K562 (cell line): ENCODE results near the gene NUBP2.

Experiments used
- CHD1 ChIP-seq: fragments of 200-600 bp; sonication (generic); IDR thresholded peaks from one replicate; pipeline ENCODE4 v1.6.1; 2012; ENCODE audit warnings: mild to moderate bottlenecking, moderate library complexity, low read length, inconsistent platforms
- CHD4 ChIP-seq: fragments of 200-600 bp; sonication (generic); IDR thresholded peaks from 3 replicates; pipeline ENCODE4 v1.6.1; 2012; ENCODE audit warnings: low read depth, mild to moderate bottlenecking, mixed read lengths, low read length, inconsistent platforms; ENCODE audit not compliant: insufficient read depth, insufficient replicate concordance, poor library complexity, severe bottlenecking
- CTCF ChIP-seq, 3 experiments: IDR thresholded peaks in 2 of 3; conservative IDR thresholded peaks in 1 of 3; 2 replicates each; pipeline ENCODE4 v1.5.1; 2011 to 2012; ENCODE audit warnings: low read length in 3 of 3, mild to moderate bottlenecking in 3 of 3, control low read depth in 2 of 3, improper control_type of control experiment in 1 of 3, inconsistent platforms in 1 of 3, low read depth in 1 of 3, mixed read lengths in 1 of 3, moderate library complexity in 1 of 3; ENCODE audit not compliant: insufficient read depth in 2 of 3
- CXXC5 ChIP-seq: fragments of 250-450 bp; sonication (Bioruptor Pico); IDR thresholded peaks from 2 replicates; pipeline ENCODE4 v1.8.0; 2022; ENCODE audit warnings: inconsistent platforms, mild to moderate bottlenecking, moderate library complexity
- ESRRA ChIP-seq: fragments of 450-650 bp; IDR thresholded peaks from 2 replicates; pipeline ENCODE4 v1.6.1; 2014; ENCODE audit warnings: low read depth, mild to moderate bottlenecking, moderate library complexity, borderline replicate concordance
- HIVEP1 ChIP-seq: fragments of 250-450 bp; sonication (Bioruptor Pico); IDR thresholded peaks from 2 replicates; pipeline ENCODE4 v1.4.0; 2020; ENCODE audit warnings: mild to moderate bottlenecking
- KAT8 ChIP-seq: fragments of 450-650 bp; IDR thresholded peaks from 2 replicates; pipeline ENCODE4 v1.6.1; 2016; ENCODE audit warnings: low read depth, mild to moderate bottlenecking
- MAFF ChIP-seq: IDR thresholded peaks from 2 replicates; pipeline ENCODE4 v1.6.1; 2012; ENCODE audit warnings: low read length, improper control_type of control experiment
- POLR2AphosphoS5 ChIP-seq: IDR thresholded peaks from 2 replicates; pipeline ENCODE4 v1.6.1; 2011; ENCODE audit warnings: mild to moderate bottlenecking, low read depth, low read length, moderate library complexity; ENCODE audit not compliant: control insufficient read depth, insufficient read depth
- RAD21 ChIP-seq, 2 experiments: fragments of 250-450 bp in 1 of 2; fragments of 450-650 bp in 1 of 2; sonication (Bioruptor Pico) in 1 of 2; formaldehyde crosslinking in 1 of 2; IDR thresholded peaks in 1 of 2; conservative IDR thresholded peaks in 1 of 2; 2 replicates each; pipeline versions ENCODE4 v1.4.0 to v1.8.0; 2020 to 2022; ENCODE audit warnings: mild to moderate bottlenecking in 2 of 2, moderate library complexity in 1 of 2
- RFX1 ChIP-seq: fragments of 450-650 bp; IDR thresholded peaks from 2 replicates; pipeline ENCODE4 v1.6.1; 2016; ENCODE audit warnings: mild to moderate bottlenecking, moderate library complexity
- SETDB1 ChIP-seq: IDR thresholded peaks from one replicate; pipeline ENCODE4 v1.6.1; 2012; ENCODE audit warnings: low read length, control low read depth, inconsistent platforms
- SIN3A ChIP-seq, 2 experiments: fragments of 150-350 bp in 1 of 2; IDR thresholded peaks; 2 replicates each; pipeline ENCODE4 v1.6.1; 2011 to 2016; ENCODE audit warnings: borderline replicate concordance in 2 of 2, low read depth in 2 of 2, low read length in 2 of 2, mild to moderate bottlenecking in 2 of 2, moderate library complexity in 2 of 2; ENCODE audit not compliant: control insufficient read depth in 1 of 2
- ZNF23 ChIP-seq: fragments of 250-450 bp; sonication (Bioruptor Pico); IDR thresholded peaks from 2 replicates; pipeline ENCODE4 v1.4.0; 2020; ENCODE audit warnings: mild to moderate bottlenecking

- TF ChIP-seq ZNF23 = no peak
- TF ChIP-seq RFX1 = no peak
- no peak for TF ChIP-seq HIVEP1 (CRISPR knock-in tag)
- TF ChIP-seq MAFF = no peak
- TF ChIP-seq CHD4 = no peak
- TF ChIP-seq CXXC5 (CRISPR knock-in tag) = no peak
- TF ChIP-seq RAD21 (CRISPR knock-in tag; conservative IDR thresholded peaks at IDR 0.05 in 1 of 2, IDR thresholded peaks at IDR 0.05 in 1 of 2) = no peak
- TF ChIP-seq SIN3A (IDR thresholded peaks at IDR 0.05; ENCODE audit: borderline replicate concordance in 2 of 2, control insufficient read depth in 1 of 2, low read depth in 2 of 2, low read length in 2 of 2) = no peak
- no peak for TF ChIP-seq KAT8
- TF ChIP-seq CTCF (IDR thresholded peaks at IDR 0.05 in 2 of 3, conservative IDR thresholded peaks at IDR 0.05 in 1 of 3; ENCODE audit: insufficient read depth in 2 of 3, low read depth in 1 of 3, low read length in 3 of 3) = no peak
- TF ChIP-seq POLR2AphosphoS5 = no peak
- TF ChIP-seq ESRRA = no peak
- TF ChIP-seq CHD1 = no peak
- no peak for TF ChIP-seq SETDB1
Measured at GRCh38 chr16:1794908-1795666, 12.3 kb downstream of the NUBP2 start.
